GM18511 (cell line): ENCODE measurements around the gene RRN3.
"Not testable (repeated sequence)": the region's sequence is repeated elsewhere in the genome, so short reads cannot be mapped to it uniquely, and the experiment has no call there.

Source experiments
- ATAC-seq: cut with Tn5 transposase; IDR thresholded peaks from one replicate; pipeline ENCODE4 v1.9.1; 2021; ENCODE audit warnings: mild to moderate bottlenecking, moderate library complexity; ENCODE audit not compliant: unreplicated experiment

The RRN3 gene

DNA sequence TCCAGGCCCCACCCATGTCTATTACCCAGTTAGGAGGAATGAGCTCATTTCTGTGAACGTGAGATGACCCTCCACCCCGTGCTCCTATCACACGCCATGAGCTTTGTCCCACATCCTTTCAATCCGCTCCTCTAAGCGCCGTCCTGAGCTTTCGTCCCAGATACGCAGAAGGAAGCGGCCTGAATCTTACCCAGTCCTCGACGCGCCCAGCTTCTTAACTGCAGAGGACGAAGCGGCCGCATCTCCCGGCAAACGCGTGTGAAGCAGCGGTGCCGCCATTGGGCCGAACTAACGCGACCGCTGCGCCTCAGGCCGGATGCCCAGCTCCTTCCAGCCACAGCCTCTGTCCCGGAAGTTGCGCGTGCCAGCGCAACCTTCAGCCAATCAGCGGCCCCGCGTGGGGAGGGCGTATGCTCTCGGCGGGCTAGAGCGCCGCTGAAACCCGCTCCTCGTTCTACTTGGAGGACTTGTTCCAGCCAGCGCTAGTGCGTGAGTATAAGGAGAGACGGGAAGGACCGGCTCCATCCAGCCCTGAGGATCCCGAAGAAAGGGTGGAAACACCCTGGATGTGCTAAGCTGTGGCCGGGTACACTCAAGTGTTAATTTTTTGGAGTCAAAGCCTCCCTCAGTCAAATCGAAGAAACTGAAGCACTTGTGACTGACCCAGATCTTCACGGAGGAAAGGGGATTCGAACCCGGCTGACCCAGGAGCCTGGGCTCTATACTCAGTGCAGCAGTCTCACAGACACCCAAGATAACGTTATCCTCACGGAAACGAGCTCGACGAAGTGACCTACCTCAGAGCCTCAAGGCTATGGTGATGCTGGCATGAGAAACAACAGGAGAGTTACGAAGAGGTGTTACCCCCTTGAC is at the start of gene RRN3:
Gene RRN3 (minus strand): TSS at position 318 of the 873 bp plus-strand sequence. CDS start 39 bp downstream, at position 279.
- ATAC-seq, result peak; percentile 99

DNA sequence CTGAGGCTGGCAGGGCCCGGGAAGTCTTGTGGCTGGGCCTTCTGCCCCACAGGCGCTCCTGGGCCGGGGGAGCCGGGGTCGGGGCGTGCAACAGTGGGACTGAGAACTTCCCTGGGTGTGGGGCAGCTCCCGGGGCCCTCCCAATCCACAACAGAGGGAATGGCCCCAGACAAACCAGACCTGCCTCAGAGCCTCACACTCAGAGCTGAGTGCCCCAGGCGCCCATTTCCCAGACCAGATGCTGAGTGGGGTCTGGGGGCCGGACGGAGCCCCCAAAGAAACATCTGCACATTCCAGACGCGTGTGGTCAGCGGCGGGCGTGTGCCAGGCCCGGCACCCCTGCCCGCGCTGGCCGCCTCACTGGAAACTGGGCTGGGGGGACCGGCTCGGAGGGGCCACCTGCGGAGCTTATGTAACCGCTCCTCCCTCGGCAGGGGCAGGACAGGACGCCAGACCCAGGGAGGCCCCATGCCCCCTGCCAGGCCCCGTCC is 49.6 kb upstream of the RRN3 start:
- not testable (repeated sequence) for ATAC-seq

DNA sequence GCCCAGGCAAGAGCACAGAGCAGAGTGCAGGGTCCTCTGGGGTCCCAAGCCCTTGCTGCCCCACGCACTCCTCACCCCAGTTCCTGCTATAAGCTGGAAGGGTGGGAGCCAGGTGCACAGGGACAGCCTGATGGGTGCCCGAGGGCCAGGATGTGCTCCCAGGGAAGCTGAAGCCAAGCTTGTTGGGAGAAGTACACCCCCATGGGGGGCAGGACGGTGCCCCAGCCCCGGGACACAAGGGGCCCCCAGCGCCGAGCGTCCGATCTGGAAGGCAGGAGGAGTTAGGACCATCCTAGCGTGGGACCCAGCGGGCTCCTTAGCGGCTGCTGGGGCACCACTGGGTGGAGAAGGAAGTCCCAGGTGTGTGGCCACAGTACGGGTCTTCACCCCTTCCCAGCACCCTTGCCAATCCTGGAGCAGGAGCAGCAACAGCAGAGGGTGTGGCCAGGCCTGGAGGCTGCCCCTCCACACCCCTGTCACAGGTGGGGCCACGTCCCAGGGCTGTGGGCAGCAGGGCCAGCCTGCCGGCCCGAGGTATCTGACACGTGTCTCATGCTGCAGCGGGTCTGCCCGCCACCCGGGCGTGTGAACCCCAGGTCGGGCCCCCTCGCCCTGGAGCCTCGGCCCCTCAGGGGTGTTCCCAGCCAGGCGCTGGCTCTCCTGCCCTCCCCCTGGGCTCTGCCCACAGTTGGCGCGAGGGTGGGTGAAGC is 49.0 kb upstream of the RRN3 start:
- ATAC-seq, result not testable (repeated sequence)

GRCh38 chr16:15142107-15142890 is 48.2 kb upstream of the RRN3 start:
- not testable (repeated sequence) for ATAC-seq

DNA sequence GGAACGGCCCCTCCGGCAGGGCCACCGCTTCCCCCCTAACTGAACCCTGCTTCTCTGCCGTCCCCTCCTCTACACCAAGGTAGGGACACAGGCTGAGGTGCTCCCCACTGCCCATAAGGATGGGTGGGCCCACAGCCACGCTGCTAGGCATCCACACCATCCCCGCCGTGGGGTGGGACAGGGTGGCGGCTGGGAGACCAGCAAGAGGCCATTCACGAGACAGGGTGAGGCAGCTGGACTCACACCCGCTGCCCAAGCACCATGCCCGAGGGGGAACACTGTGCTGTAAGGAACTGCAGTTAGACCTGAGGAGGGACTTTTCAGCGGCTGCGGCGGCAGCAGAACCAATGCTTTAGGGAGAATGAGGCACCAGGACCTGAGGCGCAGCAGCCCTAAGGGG is 47.5 kb upstream of the RRN3 start:
- no peak for ATAC-seq

GRCh38 chr16:15140444-15141365 is 46.6 kb upstream of the RRN3 start:
- ATAC-seq, result not testable (repeated sequence)

GRCh38 chr16:15137514-15137913 is 43.4 kb upstream of the RRN3 start:
- not testable (repeated sequence) for ATAC-seq

DNA sequence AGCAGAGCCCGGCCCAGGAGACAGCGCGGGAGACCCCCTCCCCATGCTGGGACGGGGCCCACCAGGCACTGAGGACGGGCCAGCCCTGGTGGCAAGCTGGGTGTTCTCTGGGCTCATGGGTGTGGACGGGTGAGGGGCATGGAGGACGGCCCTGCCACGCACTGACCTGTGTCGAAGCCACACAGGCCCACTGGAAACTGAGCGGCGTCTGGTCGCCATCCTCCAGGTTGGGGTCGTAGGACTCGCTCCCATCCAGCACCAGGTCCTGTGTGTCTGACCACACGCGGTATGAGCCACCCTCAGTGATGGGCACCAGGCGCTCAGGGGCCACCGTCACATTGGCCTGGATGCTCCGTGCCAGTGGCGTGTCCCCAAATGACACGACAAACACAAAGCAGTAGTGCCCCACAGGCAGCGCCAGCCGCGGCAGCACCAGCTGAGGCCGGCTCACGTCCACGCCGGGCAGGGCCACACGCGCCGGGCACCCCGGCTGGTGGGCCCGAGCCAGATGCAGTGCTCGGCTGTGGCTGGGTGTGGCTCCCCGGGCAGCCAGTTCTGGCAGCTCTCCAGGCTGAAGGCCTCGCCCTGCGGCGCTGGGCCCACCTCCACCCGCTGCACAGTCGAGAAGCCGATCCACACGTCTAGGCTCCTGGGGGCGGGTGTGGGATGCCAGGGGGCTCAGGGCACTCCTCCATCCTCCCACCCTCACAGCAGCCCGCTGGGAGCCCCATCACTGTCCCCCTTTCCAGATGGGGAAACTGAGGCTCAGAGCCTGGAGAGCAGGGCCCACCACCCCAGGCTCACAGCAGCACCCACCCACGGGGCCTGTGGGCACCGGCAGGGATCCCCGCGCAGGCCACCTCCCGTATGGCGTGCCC is 41.6 kb upstream of the RRN3 start:
- not testable (repeated sequence) for ATAC-seq

DNA sequence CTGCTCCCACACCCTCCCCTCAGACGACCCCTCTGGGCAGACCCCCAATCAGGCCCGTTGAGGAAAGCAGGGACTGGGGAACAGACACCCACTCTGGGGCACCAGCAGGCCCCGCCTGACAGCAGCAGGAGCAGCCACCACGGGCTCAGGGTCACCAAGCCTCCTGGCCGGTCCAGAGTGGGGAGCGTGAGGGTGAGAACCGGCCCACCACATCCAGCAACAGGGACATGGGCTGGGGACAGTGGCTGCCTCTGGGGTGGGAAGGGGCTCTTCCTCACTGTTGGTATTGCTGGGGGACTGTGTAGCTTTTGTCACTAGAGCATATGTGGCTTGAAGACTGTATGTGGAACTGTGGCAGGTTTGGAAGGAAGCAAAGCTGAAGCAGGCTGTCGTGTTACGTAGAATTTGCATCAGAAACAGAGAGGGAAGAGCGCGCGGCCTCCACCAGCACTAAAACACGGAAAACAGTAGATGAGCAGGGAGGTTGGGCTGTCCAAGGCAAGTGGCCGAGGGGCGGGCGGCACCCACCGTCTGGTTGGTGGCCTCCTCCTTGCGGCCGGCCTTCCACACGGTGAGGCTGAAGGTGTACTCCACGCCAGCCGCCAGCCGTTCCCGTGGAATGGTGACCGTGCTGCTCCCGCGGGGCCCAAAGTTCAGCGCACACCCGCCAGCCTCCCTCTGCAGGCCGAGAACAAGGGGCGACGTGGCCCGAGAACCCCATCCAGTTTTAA is 40.8 kb upstream of the RRN3 start:
- ATAC-seq, result not testable (repeated sequence)

DNA sequence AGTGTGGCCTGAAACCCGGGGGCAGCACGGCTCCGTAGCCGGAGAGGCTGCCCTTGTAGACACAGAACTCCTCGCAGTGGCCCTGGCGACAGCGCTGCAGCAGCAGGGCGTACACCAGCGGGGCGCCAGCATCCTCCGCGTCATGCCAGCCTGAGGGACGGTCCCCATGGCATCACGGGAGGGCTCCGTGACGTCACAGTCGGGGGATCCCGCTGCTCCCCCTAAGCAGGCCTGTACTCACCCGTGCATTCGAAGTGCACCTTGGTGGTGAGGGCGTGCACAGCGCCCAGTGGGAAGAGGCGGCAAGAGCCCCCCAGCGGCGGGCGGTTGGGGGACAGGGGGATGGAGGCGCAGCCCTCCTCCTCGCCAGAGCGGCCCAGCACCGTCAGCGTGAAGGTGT is 39.5 kb upstream of the RRN3 start:
- ATAC-seq, result not testable (repeated sequence)

DNA sequence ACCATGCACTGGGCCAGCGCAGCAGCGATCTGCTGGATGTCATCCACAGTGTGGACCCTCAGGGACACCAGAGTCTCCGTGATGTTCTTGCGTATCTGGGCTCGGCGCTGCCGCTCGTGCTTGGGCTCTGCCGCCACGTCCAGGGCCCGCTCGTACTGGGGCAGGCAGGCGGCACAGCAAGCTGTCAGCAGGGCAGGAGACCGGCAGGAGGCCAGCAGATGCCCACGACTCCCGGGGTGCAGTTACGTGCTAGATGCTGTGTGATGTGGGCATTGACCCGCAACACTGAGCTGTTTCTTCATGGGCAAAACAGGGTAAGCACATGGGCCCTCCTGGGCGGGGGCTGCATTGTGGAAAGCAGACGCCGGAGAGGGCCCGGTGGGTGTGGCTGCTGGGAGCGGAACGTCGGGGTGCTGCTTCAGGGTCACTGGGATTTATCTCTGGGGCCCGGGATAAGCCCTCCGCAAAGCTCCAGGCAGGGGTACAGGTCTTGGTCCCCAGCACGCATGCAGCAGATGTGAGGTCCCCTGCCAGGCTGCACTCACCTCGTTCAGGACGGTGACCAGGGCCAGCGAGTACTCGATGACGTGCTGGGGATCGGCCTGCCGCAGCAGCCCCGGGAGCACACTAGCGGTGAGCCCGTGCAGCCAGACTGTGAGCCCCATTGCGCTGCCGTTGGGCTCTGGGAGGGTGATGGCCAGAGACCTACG is 38.8 kb upstream of the RRN3 start:
- ATAC-seq, result not testable (repeated sequence)

GRCh38 chr16:15130943-15131700 is 37.0 kb upstream of the RRN3 start:
- not testable (repeated sequence) for ATAC-seq

- ATAC-seq, result not testable (repeated sequence)
These were observed 36.3 kb upstream of the RRN3 start for GRCh38 chr16:15130256-15130932.

DNA sequence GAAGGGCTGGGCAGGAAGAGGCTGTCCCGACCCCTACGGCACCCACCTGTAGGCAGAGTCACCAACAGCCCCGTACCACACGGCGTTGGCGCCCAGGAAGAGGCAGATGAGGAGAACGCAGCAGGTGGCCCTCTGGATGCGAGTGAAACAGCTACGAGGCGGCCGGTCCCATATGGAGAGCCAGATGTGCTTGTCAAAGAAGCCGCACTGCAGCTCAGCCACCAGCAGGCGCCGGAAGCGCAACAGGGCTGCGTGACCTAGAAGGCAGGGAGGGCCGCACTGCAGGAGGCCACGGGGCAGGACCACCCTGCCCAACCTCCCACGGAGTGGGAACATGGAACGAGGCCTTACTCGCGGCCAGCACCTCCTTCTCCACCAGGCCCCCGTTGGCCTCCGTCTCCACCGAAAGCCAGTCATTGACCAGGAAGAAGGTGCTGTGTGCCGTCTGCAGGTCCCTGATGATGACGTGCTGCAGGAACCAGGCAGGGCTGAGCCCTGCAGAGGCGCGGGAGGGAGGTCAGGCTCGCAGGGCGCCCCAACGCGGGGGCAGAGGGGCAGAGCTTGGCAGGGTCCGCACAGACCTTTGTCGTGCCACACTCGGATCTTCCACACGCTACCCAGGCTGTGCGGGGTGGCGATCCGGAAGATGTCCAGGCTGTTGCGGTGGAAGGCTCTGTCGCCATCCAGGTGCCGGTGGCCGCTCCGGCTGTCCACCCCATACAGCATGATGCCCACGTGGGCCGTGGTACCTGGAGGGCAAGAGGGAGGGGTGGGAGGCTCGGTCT is 33.8 kb upstream of the RRN3 start:
- ATAC-seq, result not testable (repeated sequence)

DNA sequence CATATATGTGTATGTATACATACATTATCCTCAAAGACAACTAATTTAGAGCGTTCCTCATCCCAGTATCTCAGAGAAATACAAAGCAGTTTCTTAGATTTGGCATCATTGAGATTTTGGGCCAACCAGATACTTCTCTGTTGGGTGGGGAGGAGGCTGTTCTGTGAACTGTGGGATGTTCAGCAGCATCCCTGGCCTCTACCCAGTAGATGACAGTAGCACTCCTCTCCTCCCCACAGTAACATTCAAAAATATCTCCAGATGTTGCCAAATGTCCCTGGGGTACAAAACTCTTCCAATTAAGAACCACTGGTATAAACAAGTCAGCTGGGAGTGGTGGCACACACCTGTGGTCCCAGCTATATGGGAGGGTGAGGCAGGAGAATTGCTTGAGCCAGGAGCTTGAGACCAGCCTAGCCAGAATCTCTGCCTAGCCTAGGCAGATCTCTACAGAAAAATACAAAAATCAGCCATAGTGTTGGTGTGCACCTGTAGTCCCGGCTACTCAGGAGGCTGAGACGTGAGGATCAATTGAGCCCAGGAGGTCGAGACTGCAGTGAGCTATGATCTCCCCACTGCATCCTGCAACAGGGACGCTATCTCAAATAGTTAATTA is 6.4 kb upstream of the RRN3 start:
- ATAC-seq, result not testable (repeated sequence)
